ENCODE data around the gene RINL.
"Not testable (repeated sequence)": the region's sequence is repeated elsewhere in the genome, so short reads cannot be mapped to it uniquely, and the experiment has no call there.

RINL gene

GRCh38 chr19:38834104-38834490 lies 44.0 kb downstream of the RINL start:
- DNase-seq (ENCODE audit: low read depth): no peak

- DNase-seq (ENCODE audit: low read depth): no peak
Observed at GRCh38 chr19:38833092-38833425, 45.0 kb downstream of the RINL start.

GRCh38 chr19:38831142-38831605 lies 46.9 kb downstream of the RINL start:
- DNase-seq (ENCODE audit: low read depth): no peak

DNA sequence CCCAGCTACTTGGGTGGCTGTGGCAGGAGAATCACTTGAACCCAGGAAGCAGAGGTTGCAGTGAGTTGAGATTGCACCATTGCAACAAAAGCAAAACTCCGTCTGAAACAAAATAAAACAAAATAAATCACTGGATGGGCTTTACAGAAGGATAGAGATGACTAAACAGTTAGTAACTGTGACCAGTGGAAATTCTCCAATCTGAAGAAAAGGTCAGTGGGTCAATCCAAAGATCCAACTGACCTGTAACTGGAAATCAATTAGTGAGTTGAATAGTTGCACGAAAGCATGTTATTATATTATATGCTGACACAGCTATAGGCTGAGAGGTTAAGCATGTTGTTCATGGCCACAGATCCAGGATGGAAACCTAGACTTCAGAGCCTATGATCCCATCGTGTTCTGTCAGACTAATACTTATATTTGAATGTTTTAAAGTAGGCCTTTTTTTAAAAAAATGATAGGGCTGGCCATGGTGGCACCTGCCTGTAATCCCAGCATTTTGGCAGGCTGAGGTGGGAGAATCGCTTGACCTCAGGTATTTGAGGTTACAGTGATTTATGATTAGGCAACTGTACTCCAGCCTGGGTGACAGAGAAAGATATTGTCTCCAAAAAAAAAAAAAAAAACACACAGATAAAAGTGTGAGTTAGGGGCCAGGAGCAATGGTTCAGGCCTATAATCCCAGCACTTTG lies 47.9 kb downstream of the RINL start:
- DNase-seq (ENCODE audit: low read depth): no peak

DNA sequence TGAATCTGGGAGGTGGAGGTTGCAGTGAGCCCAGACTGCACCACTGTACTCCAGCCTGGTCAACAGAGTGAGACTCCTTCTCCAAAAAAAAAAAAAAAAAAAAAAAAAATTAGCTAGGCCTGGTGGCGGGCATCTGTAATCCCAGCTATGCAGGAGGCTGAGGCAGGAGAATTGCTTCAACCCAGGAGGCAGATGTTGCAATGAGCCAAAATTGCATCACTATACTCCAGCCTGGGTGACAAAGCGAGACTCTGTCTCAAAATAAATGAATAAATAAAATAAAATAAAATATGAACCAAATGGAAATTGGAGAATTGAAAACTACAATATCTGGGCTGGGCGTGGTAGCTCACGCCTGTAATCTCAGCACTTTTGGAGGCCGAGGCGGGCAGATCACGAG lies 48.9 kb downstream of the RINL start:
- DNase-seq (ENCODE audit: low read depth): not testable (repeated sequence)

DNA sequence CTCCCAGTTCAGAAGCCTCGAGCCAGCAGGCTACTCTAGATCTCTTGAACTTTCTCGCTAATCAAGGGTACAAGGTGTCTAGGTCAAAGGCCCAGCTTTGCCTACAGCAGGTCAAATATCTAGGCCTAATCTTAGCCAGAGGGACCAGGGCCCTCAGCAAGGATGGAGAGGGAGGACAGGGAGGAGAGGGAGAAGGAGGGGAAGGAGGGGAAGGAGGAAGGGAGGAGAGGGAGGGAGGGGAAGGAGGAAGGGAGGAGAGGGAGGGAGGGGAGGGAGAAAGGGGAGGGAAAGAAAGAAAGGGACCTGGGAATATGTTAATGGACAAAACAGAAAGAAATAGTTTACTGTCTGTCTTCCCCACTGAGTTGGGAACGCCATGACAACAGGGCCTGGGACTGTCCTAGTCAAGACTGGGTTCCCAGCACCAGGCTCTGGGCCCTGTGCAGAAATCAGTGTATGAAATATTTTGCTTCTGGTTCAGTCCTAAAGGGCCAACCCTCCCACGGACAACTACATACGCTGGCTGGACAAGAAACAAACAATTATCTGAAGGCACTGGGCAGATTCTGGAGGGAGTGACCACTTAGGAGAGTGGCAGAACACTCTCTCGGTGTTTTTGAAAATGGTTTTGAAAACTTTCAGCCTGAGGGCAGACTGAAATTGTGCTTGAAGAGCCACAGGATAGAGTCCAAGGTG lies 51.1 kb downstream of the RINL start:
- DNase-seq (ENCODE audit: low read depth): no peak

DNA sequence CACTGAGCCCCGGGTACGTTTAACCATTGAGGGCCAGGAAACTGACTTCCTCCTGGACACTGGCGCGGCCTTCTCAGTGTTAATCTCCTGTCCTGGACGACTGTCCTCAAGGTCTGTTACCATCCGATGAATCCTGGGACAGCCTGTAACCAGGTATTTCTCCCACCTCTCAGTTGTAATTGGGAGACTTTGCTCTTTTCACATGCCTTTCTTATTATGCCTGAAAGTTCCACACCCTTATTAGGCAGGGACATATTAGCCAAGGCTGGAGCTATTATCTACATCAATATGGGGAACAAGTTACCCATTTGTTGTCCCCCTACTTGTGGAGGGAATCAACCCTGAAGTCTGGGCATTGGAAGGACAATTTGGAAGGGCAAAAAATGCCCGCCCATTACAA lies 52.1 kb downstream of the RINL start:
- not testable (repeated sequence) for DNase-seq (ENCODE audit: low read depth)

- DNase-seq (ENCODE audit: low read depth): not testable (repeated sequence)
Observed at GRCh38 chr19:38821230-38821825, 56.7 kb downstream of the RINL start.

- DNase-seq (ENCODE audit: low read depth): no peak
Observed at GRCh38 chr19:38819231-38819920, 58.7 kb downstream of the RINL start.

Data from CMK (cell line).